ENCODE measurements around the gene RBMS1. TPM values are rescaled to one million over a fixed set of nuclear protein-coding genes. Genes with fewer than 3 reads are reported as not detected.

RBMS1 gene
- polyA plus RNA-seq, 1 donor from 2014 or later = 19.2 TPM

GRCh38 chr2:160408173-160408958, 85.2 kb downstream of the RBMS1 start:
- peak overlapping the region; percentile 88 to 95 (median 95) for H3K27ac Mint-ChIP-seq
- peaks cover 4% of the 10 kb centered on the region for H3K36me3 Mint-ChIP-seq
- H3K4me1 Mint-ChIP-seq = peaks cover 36 to 60% (median 60%) of the 10 kb centered on the region in 3 donors
- H3K9me3 Mint-ChIP-seq = no peaks in the 10 kb centered on the region
- H3K4me3 Mint-ChIP-seq = peak overlapping the region; percentile 86 to 96 (median 93)
- H3K27me3 Mint-ChIP-seq = peaks cover 6% of the 10 kb centered on the region

GRCh38 chr2:160407393-160408172, 86.0 kb downstream of the RBMS1 start:
- Mint-ChIP-seq H3K27ac (peak overlapping the region; percentile 88 to 95 (median 95)), H3K4me1 (peaks cover 41 to 62% (median 62%) of the 10 kb centered on the region in 3 donors), H3K36me3 (peaks cover 6% of the 10 kb centered on the region), H3K4me3 (peak overlapping the region; percentile 91 to 96 (median 94)), H3K27me3 (peaks cover 6% of the 10 kb centered on the region), H3K9me3 (no peaks in the 10 kb centered on the region)

- no peaks in the 10 kb centered on the region for H3K9me3 Mint-ChIP-seq
- peaks cover 6% of the 10 kb centered on the region for H3K36me3 Mint-ChIP-seq
- H3K4me1 Mint-ChIP-seq = peaks cover 39 to 60% (median 55%) of the 10 kb centered on the region in 3 donors
- peaks cover 5% of the 10 kb centered on the region for H3K27me3 Mint-ChIP-seq
- peak overlapping the region; percentile 88 to 94 (median 92) for H3K4me3 Mint-ChIP-seq
- peak overlapping the region; percentile 79 to 90 (median 84) for H3K27ac Mint-ChIP-seq
Observed at GRCh38 chr2:160406591-160407392, 86.8 kb downstream of the RBMS1 start.

GRCh38 chr2:160405077-160405867, 88.3 kb downstream of the RBMS1 start:
- Mint-ChIP-seq H3K9me3 (no peaks in the 10 kb centered on the region), H3K4me3 (peak overlapping the region; percentile 66 to 74 (median 72)), H3K27me3 (no peaks in the 10 kb centered on the region), H3K4me1 (peaks cover 37 to 54% (median 48%) of the 10 kb centered on the region in 3 donors), H3K27ac (peak overlapping the region; percentile 61 to 87 (median 64)), H3K36me3 (peaks cover 6% of the 10 kb centered on the region)

- Mint-ChIP-seq H3K27me3 (no peaks in the 10 kb centered on the region), H3K9me3 (no peaks in the 10 kb centered on the region), H3K36me3 (peaks cover 6% of the 10 kb centered on the region), H3K4me1 (peaks cover 34 to 48% (median 39%) of the 10 kb centered on the region in 3 donors), H3K27ac (peak overlapping the region in 1 of 3 donors; percentile 10), H3K4me3 (peak overlapping the region in 2 of 4 donors; percentile 26 to 54)
Observed at GRCh38 chr2:160402997-160403979, 90.3 kb downstream of the RBMS1 start.

- Mint-ChIP-seq H3K4me1 (peaks cover 34 to 46% (median 39%) of the 10 kb centered on the region in 3 donors), H3K36me3 (peaks cover 6% of the 10 kb centered on the region), H3K27me3 (no peaks in the 10 kb centered on the region), H3K27ac (no peak overlapping the region), H3K4me3 (peak overlapping the region in 1 of 4 donors; percentile 37), H3K9me3 (no peaks in the 10 kb centered on the region)
Observed at GRCh38 chr2:160402501-160402900, 91.1 kb downstream of the RBMS1 start.

GRCh38 chr2:160401895-160402294, 91.7 kb downstream of the RBMS1 start:
- Mint-ChIP-seq H3K36me3 (peaks cover 6% of the 10 kb centered on the region), H3K4me1 (peaks cover 33 to 46% (median 38%) of the 10 kb centered on the region in 3 donors), H3K4me3 (no peak overlapping the region), H3K27me3 (no peaks in the 10 kb centered on the region), H3K9me3 (no peaks in the 10 kb centered on the region), H3K27ac (no peak overlapping the region)

- H3K9me3 Mint-ChIP-seq = no peaks in the 10 kb centered on the region
- no peaks in the 10 kb centered on the region for H3K27me3 Mint-ChIP-seq
- H3K4me1 Mint-ChIP-seq = peaks cover 28 to 40% (median 29%) of the 10 kb centered on the region in 3 donors
- no peak overlapping the region for H3K27ac Mint-ChIP-seq
- no peak overlapping the region for H3K4me3 Mint-ChIP-seq
- peaks cover 3% of the 10 kb centered on the region for H3K36me3 Mint-ChIP-seq
Observed at GRCh38 chr2:160399880-160400279, 93.7 kb downstream of the RBMS1 start.

GRCh38 chr2:160397530-160397865, 96.1 kb downstream of the RBMS1 start:
- no peaks in the 10 kb centered on the region for H3K9me3 Mint-ChIP-seq
- H3K27ac Mint-ChIP-seq = no peak overlapping the region
- no peak overlapping the region for H3K4me3 Mint-ChIP-seq
- no peaks in the 10 kb centered on the region for H3K36me3 Mint-ChIP-seq
- peaks cover 28 to 39% (median 36%) of the 10 kb centered on the region in 3 donors for H3K4me1 Mint-ChIP-seq
- H3K27me3 Mint-ChIP-seq = no peaks in the 10 kb centered on the region

- H3K27ac Mint-ChIP-seq = peak overlapping the region in 2 of 3 donors; percentile 7 to 9
- peaks cover 2% of the 10 kb centered on the region for H3K36me3 Mint-ChIP-seq
- no peaks in the 10 kb centered on the region for H3K9me3 Mint-ChIP-seq
- H3K4me3 Mint-ChIP-seq = peak overlapping the region; percentile 2 to 74 (median 59)
- no peaks in the 10 kb centered on the region for H3K27me3 Mint-ChIP-seq
- H3K4me1 Mint-ChIP-seq = peaks cover 35 to 40% (median 37%) of the 10 kb centered on the region in 3 donors
Observed at GRCh38 chr2:160394153-160394552, 99.5 kb downstream of the RBMS1 start.

- Mint-ChIP-seq H3K9me3 (no peaks in the 10 kb centered on the region), H3K36me3 (peaks cover 2% of the 10 kb centered on the region), H3K27me3 (peaks cover 2% of the 10 kb centered on the region), H3K4me3 (peak overlapping the region in 2 of 4 donors; percentile 18 to 52), H3K4me1 (peaks cover 48 to 53% (median 53%) of the 10 kb centered on the region in 3 donors), H3K27ac (peak overlapping the region in 1 of 3 donors; percentile 4)
Observed at GRCh38 chr2:160392201-160392600, 101.4 kb downstream of the RBMS1 start.

- H3K36me3 Mint-ChIP-seq = peaks cover 2% of the 10 kb centered on the region
- H3K9me3 Mint-ChIP-seq = no peaks in the 10 kb centered on the region
- peak overlapping the region in 1 of 4 donors; percentile 18 for H3K4me3 Mint-ChIP-seq
- H3K27me3 Mint-ChIP-seq = peaks cover 2% of the 10 kb centered on the region
- peak overlapping the region in 1 of 3 donors; percentile 4 for H3K27ac Mint-ChIP-seq
- peaks cover 47 to 57% (median 49%) of the 10 kb centered on the region in 3 donors for H3K4me1 Mint-ChIP-seq
Observed at GRCh38 chr2:160390544-160391455, 102.8 kb downstream of the RBMS1 start.
